ENCODE measurements around the gene PARVB.

The PARVB gene

GRCh38 chr22:44188316-44188715 lies 164.2 kb downstream of the PARVB start:
- H3K27me3 ChIP-seq: peaks cover 0 to 7% of the 10 kb centered on the region in 2 donors
- TF ChIP-seq CTCF (IDR thresholded peaks at IDR 0.05): no peak
- intact Hi-C loops (cut with DNase I; ENCODE audit: low total_unique reads): no loop called here
- no peak overlapping the region for H3K4me3 ChIP-seq
- no peak for DNase-seq
- H3K36me3 ChIP-seq: no peaks in the 10 kb centered on the region
- H3K4me1 ChIP-seq: no peaks in the 10 kb centered on the region
- H3K27ac ChIP-seq: no peak overlapping the region
- H3K9me3 ChIP-seq: no peaks in the 10 kb centered on the region

GRCh38 chr22:44188986-44189630 lies 165.0 kb downstream of the PARVB start:
- Histone ChIP-seq H3K27ac (no peak overlapping the region), H3K4me3 (no peak overlapping the region), H3K9me3 (no peaks in the 10 kb centered on the region), H3K4me1 (no peaks in the 10 kb centered on the region), H3K36me3 (no peaks in the 10 kb centered on the region), H3K27me3 (no peaks in the 10 kb centered on the region)
- TF ChIP-seq CTCF (IDR thresholded peaks at IDR 0.05): no peak
- intact Hi-C loops (cut with DNase I; ENCODE audit: low total_unique reads): no loop called here
- no peak for DNase-seq

- H3K4me1 ChIP-seq: no peaks in the 10 kb centered on the region
- DNase-seq: no peak
These were observed 166.4 kb downstream of the PARVB start for GRCh38 chr22:44190381-44190976.

DNA sequence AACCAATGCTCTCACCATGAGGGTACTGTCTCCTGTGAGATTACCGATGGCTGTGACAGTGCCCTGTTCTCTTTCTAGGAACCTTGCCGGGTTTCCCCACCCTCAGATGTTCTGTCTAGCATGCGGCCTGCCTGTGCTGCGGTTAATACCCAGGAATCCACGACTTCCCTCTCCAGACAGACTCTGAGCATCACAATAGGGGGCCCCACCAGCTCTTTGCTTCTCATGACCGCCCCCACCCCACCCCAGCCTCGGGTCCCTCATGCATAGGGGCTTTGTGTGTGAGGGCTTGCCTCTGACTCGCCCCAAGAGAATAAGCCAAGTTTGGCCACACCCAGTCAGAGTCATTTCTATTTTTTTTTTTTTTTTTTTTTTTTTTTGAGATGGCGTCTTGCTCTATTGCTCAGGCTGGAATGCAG lies 166.9 kb downstream of the PARVB start:
- H3K4me3 ChIP-seq: no peak overlapping the region
- intact Hi-C loops (cut with DNase I; ENCODE audit: low total_unique reads): no loop called here
- no peak for DNase-seq
- no peaks in the 10 kb centered on the region for H3K36me3 ChIP-seq
- H3K9me3 ChIP-seq: no peaks in the 10 kb centered on the region
- H3K27ac ChIP-seq: no peak overlapping the region
- TF ChIP-seq CTCF (IDR thresholded peaks at IDR 0.05): no peak
- H3K4me1 ChIP-seq: no peaks in the 10 kb centered on the region
- H3K27me3 ChIP-seq: peaks cover 0 to 10% of the 10 kb centered on the region in 2 donors

More at GRCh38 chr22:44190381-44190976, 166.4 kb downstream of the PARVB start:
- no peaks in the 10 kb centered on the region for H3K36me3 ChIP-seq
- peaks cover 0 to 4% of the 10 kb centered on the region in 2 donors for H3K27me3 ChIP-seq
- intact Hi-C loops (cut with DNase I; ENCODE audit: low total_unique reads): no loop called here
- H3K9me3 ChIP-seq: no peaks in the 10 kb centered on the region
- no peak overlapping the region for H3K4me3 ChIP-seq
- H3K27ac ChIP-seq: no peak overlapping the region
- no peak for TF ChIP-seq CTCF (IDR thresholded peaks at IDR 0.05)

DNA sequence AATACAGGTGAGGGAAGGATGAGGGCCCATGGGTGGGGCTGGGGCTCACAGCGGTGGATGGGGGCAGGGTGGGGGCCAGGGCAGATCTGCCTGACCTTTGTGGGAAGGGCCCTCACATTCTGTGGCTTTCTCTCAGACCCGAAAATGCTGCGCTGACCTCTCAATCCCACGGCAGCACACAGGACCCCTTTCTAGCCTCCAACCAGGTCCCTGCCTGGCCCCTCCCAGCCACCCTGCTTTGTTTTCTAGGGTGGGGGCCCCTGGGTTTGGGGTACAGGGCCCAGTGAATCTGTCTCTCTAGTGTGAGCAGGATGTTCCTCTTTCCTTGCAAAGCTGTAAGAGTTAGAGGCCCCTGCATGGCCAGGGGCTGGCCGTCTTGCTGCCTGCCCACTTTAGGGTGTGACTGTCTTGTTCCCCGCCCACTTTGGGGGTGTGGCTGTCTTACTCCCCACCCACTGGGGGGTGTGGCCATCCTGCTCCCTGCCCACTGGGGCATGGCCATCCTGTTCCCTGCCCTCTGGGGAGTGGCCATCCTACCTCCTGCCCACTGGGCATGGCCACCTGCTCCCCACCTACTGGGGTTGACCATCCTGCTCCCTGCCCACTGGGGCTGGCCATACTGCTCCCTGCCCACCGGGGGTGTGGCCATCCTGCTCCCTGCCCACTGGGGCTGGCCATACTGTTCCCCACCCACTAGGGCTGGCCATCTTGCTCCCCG lies 168.2 kb downstream of the PARVB start:
- peak in 1 of 2 donors; percentile 59 for DNase-seq
- Histone ChIP-seq H3K4me3 (no peak overlapping the region), H3K36me3 (no peaks in the 10 kb centered on the region), H3K9me3 (no peaks in the 10 kb centered on the region), H3K4me1 (no peaks in the 10 kb centered on the region), H3K27ac (no peak overlapping the region), H3K27me3 (peaks cover 0 to 21% of the 10 kb centered on the region in 2 donors)
- intact Hi-C loops (cut with DNase I; ENCODE audit: low total_unique reads): no loop called here
- TF ChIP-seq CTCF (IDR thresholded peaks at IDR 0.05): no peak
